ENCODE results near the gene OTOR. TPM values are rescaled to one million over a fixed set of nuclear protein-coding genes. Genes with fewer than 3 reads are reported as not detected.

The OTOR gene
- total and polyA plus RNA-seq, 2 donors (not counting 3 experiments of a cell fraction or from before 2014, with no cell fraction given): not detected

DNA sequence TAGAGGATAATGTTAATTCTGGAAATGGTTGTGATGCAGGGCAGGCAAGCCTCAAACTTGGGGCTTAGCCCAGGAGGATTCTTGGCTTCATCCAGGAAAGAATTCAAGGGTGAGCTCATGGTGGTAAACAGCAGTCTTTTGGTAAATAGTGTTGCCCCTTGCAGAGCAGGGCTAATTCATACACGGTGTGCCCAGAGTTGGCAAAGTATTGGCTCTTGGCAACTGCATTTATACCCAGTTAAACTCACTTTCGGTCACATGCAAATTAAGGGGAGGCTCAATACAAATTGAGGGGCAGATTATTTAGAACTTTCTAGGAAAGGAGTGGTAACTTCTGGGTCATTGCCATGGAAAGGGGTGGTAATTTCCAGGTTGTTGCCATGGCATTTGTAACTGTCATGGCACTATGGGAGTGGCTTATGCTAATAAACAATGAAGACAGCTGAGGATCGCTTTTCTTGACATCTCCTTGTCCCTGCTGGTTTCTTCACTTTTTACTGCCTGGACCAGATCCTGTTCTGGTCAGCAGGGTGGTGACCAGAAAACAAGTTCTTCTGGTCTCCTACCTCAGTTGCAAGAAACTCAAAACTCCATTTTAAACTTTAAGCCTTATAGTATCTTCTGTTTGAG is 3.9 kb upstream of the OTOR start:
- Histone ChIP-seq H3K36me3 (ENCODE audit: control insufficient read depth in 2 of 2, extremely low read depth in 1 of 2, insufficient read depth in 2 of 2, low read length in 2 of 2) (peaks cover under 1 to 2% of the 10 kb centered on the region in 2 experiments), H3K4me3 (replicated peaks in 1 of 3; ENCODE audit: insufficient read depth in 1 of 3, low read depth in 1 of 3, low read length in 3 of 3) (no peak overlapping the region), H3K27ac (ENCODE audit: insufficient read depth, low read depth, low read length) (no peak overlapping the region), H2AFZ (ENCODE audit: low read depth, low read length) (no peak overlapping the region), H3K9me1 (replicated peaks; ENCODE audit: control insufficient read depth, extremely low read depth, insufficient read depth, low read length) (no peaks in the 10 kb centered on the region), H3K9me3 (replicated peaks; ENCODE audit: control insufficient read depth, insufficient read depth, low read length) (no peaks in the 10 kb centered on the region), H3K27me3 (ENCODE audit: control insufficient read depth in 2 of 2, insufficient read depth in 2 of 2, low read length in 2 of 2) (peaks cover 0 to 4% of the 10 kb centered on the region in 2 experiments), H3K9ac (replicated peaks; ENCODE audit: extremely low read depth, insufficient read depth, low read length) (no peak overlapping the region), H4K20me1 (replicated peaks; ENCODE audit: control insufficient read depth, extremely low read depth, insufficient read depth, low read length) (no peaks in the 10 kb centered on the region), H3K4me1 (ENCODE audit: control insufficient read depth, extremely low read depth, insufficient read depth, low read length) (no peaks in the 10 kb centered on the region), H3K79me2 (ENCODE audit: control insufficient read depth, insufficient read depth, low read length) (no peaks in the 10 kb centered on the region), H3K4me2 (ENCODE audit: insufficient read depth, low read length) (no peak overlapping the region)
- ChIA-PET POLR2A (no interaction called here), CTCF (no interaction called here)
- no peak for DNase-seq (ENCODE audit: low read depth, low spot score)
- TF ChIP-seq MYC (IDR thresholded peaks at IDR 0.05; ENCODE audit: low read depth, low read length): no peak
- FAIRE-seq: no peak
- dilution Hi-C loops (cut with MboI; ENCODE audit: extremely low pct_ligation_motif_present, low sequenced_read_pairs): no loop called here
- no TSS peak for BruUV-seq (replicated peaks)
- intact Hi-C loops (cut with micrococcal nuclease): no loop called here

DNA sequence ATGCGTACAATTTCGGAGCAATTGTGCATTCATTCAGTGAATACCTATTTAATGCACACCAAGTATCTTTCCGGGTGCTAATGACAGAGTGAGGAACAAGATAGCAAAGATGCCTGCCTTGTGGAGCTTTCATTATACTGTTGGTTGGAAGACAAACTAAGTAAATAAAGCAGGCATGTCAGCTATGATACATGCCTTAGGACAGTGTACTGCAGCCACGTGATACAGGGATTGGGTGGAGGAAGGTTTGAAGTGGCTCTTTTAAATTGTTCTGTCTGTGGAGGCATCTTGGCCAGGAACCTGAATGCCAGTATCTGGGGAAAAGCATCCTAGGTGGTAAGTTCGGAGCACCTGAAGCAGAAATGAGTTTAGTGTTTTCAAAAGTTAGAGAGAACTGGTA is 3.0 kb upstream of the OTOR start:
- Histone ChIP-seq H3K9me3 (replicated peaks; ENCODE audit: control insufficient read depth, insufficient read depth, low read length) (no peaks in the 10 kb centered on the region), H3K4me2 (ENCODE audit: insufficient read depth, low read length) (no peak overlapping the region), H3K9me1 (replicated peaks; ENCODE audit: control insufficient read depth, extremely low read depth, insufficient read depth, low read length) (no peaks in the 10 kb centered on the region), H3K27me3 (ENCODE audit: control insufficient read depth in 2 of 2, insufficient read depth in 2 of 2, low read length in 2 of 2) (peaks cover 3 to 4% of the 10 kb centered on the region in 2 experiments), H4K20me1 (replicated peaks; ENCODE audit: control insufficient read depth, extremely low read depth, insufficient read depth, low read length) (no peaks in the 10 kb centered on the region), H3K4me3 (replicated peaks in 1 of 3; ENCODE audit: insufficient read depth in 1 of 3, low read depth in 1 of 3, low read length in 3 of 3) (no peak overlapping the region), H3K9ac (replicated peaks; ENCODE audit: extremely low read depth, insufficient read depth, low read length) (no peak overlapping the region), H3K4me1 (ENCODE audit: control insufficient read depth, extremely low read depth, insufficient read depth, low read length) (no peaks in the 10 kb centered on the region), H3K36me3 (ENCODE audit: control insufficient read depth in 2 of 2, extremely low read depth in 1 of 2, insufficient read depth in 2 of 2, low read length in 2 of 2) (peaks cover 0 to 2% of the 10 kb centered on the region in 2 experiments), H3K27ac (ENCODE audit: insufficient read depth, low read depth, low read length) (no peak overlapping the region), H3K79me2 (ENCODE audit: control insufficient read depth, insufficient read depth, low read length) (no peaks in the 10 kb centered on the region), H2AFZ (ENCODE audit: low read depth, low read length) (no peak overlapping the region)
- ChIA-PET CTCF (no interaction called here), POLR2A (no interaction called here)
- dilution Hi-C loops (cut with MboI; ENCODE audit: extremely low pct_ligation_motif_present, low sequenced_read_pairs) (no loop called here), intact Hi-C loops (cut with micrococcal nuclease) (no loop called here)
- FAIRE-seq (no peak), DNase-seq (ENCODE audit: low read depth, low spot score) (no peak)
- BruUV-seq (replicated peaks): no TSS peak
- TF ChIP-seq FOS (IDR thresholded peaks at IDR 0.05; ENCODE audit: borderline replicate concordance, insufficient read depth, low read length): no peak
